ENCODE measurements around the gene TMEM255B. TPM values are rescaled to one million over a fixed set of nuclear protein-coding genes. Genes with fewer than 3 reads are reported as not detected.
"Not testable (repeated sequence)": the region's sequence is repeated elsewhere in the genome, so short reads cannot be mapped to it uniquely, and the experiment has no call there.

The TMEM255B gene
- total and polyA plus RNA-seq, 4 donors = 0.63 to 67.3 (median 20.4) TPM

- Histone ChIP-seq H3K4me3 (ENCODE audit: low read length in 2 of 2) (no peak overlapping the region), H3K27me3 (ENCODE audit: control insufficient read depth in 1 of 2, insufficient read depth in 2 of 2, low read length in 1 of 2) (no peaks in the 10 kb centered on the region), H3K27ac (ENCODE audit: low read depth in 1 of 2, low read length in 2 of 2) (no peak overlapping the region), H3K36me3 (ENCODE audit: control insufficient read depth in 1 of 2, insufficient read depth in 2 of 2, low read length in 1 of 2) (no peaks in the 10 kb centered on the region), H3K9me3 (ENCODE audit: control insufficient read depth, low read length) (no peaks in the 10 kb centered on the region), H3K4me1 (ENCODE audit: control insufficient read depth in 1 of 2, insufficient read depth in 2 of 2, low read length in 2 of 2) (no peaks in the 10 kb centered on the region)
- DNase-seq (peak in 1 of 2 donors; percentile 61), ATAC-seq (ENCODE audit: low FRiP score) (no peak)
- WGBS, 2 donors = 74 to 81% methylated on average over 19 of the region's 19 CpGs
- intact Hi-C loops (cut with DNase I) = no loop called here
These were observed 32.7 kb downstream of the TMEM255B start for GRCh38 chr13:113791761-113792160.

DNA sequence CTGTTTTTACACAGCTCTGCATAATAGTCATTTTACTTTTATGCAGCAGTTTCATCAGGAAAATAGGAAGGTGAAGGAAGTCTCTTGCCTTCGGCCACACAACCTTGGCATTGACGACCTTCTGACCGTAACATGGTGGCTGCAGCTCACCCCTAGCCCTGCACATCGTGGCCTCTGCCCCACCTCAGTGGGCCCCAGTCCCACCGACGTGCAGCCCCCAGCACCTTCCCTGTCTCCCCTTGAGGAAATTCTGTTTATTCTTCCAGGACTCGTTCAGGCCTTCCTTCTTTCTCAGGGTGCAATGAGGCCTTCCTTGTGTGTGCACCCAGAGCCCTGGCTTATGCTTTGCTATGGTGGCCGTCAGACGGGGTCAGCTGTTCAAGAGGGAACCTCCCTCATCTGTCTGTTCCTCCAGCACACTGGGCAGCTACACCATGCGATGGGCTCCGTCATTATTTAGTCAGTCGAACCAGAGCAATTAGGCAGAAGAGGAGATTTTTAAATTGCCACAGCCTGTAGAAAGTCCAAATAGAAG, 33.3 kb downstream of the TMEM255B start:
- ATAC-seq (ENCODE audit: low FRiP score) (no peak), DNase-seq (no peak)

GRCh38 chr13:113792886-113793717, 34.1 kb downstream of the TMEM255B start:
- intact Hi-C loops (cut with DNase I) = no loop called here
- DNase-seq = peak in 1 of 2 donors; percentile 59

More for the DNA sequence above, 33.3 kb downstream of the TMEM255B start:
- no peak overlapping the region for H3K4me3 ChIP-seq (ENCODE audit: low read length in 2 of 2)
- intact Hi-C loops (cut with DNase I) = no loop called here
- no peaks in the 10 kb centered on the region for H3K36me3 ChIP-seq (ENCODE audit: control insufficient read depth in 1 of 2, insufficient read depth in 2 of 2, low read length in 1 of 2)
- H3K9me3 ChIP-seq (ENCODE audit: control insufficient read depth, low read length) = no peaks in the 10 kb centered on the region
- H3K27ac ChIP-seq (ENCODE audit: low read depth in 1 of 2, low read length in 2 of 2) = no peak overlapping the region
- H3K27me3 ChIP-seq (ENCODE audit: control insufficient read depth in 1 of 2, insufficient read depth in 2 of 2, low read length in 1 of 2) = no peaks in the 10 kb centered on the region
- no peaks in the 10 kb centered on the region for H3K4me1 ChIP-seq (ENCODE audit: control insufficient read depth in 1 of 2, insufficient read depth in 2 of 2, low read length in 2 of 2)
- 63 to 75% methylated on average over 12 of the region's 12 CpGs for WGBS, 2 donors

GRCh38 chr13:113793718-113794085, 34.7 kb downstream of the TMEM255B start:
- Histone ChIP-seq H3K4me1 (ENCODE audit: control insufficient read depth in 1 of 2, insufficient read depth in 2 of 2, low read length in 2 of 2) (no peaks in the 10 kb centered on the region), H3K36me3 (ENCODE audit: control insufficient read depth in 1 of 2, insufficient read depth in 2 of 2, low read length in 1 of 2) (no peaks in the 10 kb centered on the region), H3K9me3 (ENCODE audit: control insufficient read depth, low read length) (no peaks in the 10 kb centered on the region), H3K27ac (ENCODE audit: low read depth in 1 of 2, low read length in 2 of 2) (no peak overlapping the region), H3K27me3 (ENCODE audit: control insufficient read depth in 1 of 2, insufficient read depth in 2 of 2, low read length in 1 of 2) (no peaks in the 10 kb centered on the region), H3K4me3 (ENCODE audit: low read length in 2 of 2) (no peak overlapping the region)
- WGBS, 2 donors = 94 to 95% methylated on average over 15 of the region's 15 CpGs
- DNase-seq = peak in 1 of 2 donors; percentile 63
- ATAC-seq (ENCODE audit: low FRiP score) = no peak
- intact Hi-C loops (cut with DNase I) = no loop called here

More at GRCh38 chr13:113792886-113793717, 34.1 kb downstream of the TMEM255B start:
- ATAC-seq (ENCODE audit: low FRiP score) = peak; percentile 54
- Histone ChIP-seq H3K36me3 (ENCODE audit: control insufficient read depth in 1 of 2, insufficient read depth in 2 of 2, low read length in 1 of 2) (no peaks in the 10 kb centered on the region), H3K9me3 (ENCODE audit: control insufficient read depth, low read length) (no peaks in the 10 kb centered on the region), H3K4me3 (ENCODE audit: low read length in 2 of 2) (no peak overlapping the region), H3K27me3 (ENCODE audit: control insufficient read depth in 1 of 2, insufficient read depth in 2 of 2, low read length in 1 of 2) (no peaks in the 10 kb centered on the region), H3K27ac (ENCODE audit: low read depth in 1 of 2, low read length in 2 of 2) (no peak overlapping the region), H3K4me1 (ENCODE audit: control insufficient read depth in 1 of 2, insufficient read depth in 2 of 2, low read length in 2 of 2) (no peaks in the 10 kb centered on the region)
- 80 to 81% methylated on average over 33 of the region's 33 CpGs for WGBS, 2 donors

DNA sequence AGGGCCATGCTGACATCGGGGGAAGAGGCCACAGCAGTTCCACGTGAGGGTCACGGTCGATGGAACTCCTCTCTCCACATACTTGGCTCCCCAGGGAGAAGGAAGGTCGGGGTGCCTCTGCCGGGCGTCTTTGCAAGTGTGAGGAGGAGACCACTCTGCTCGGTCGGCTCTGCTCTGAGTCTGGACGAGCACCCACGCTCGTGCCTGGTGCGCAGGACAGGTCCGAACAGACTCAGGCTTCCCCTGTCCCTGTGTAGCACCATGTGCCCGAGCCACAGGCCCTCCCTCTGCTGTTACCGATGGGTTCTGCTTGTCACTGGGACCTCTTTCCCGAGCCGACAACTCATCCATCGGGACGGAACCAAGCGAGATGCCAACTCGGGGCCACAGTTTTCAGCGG, 35.1 kb downstream of the TMEM255B start:
- Histone ChIP-seq H3K27ac (ENCODE audit: low read depth in 1 of 2, low read length in 2 of 2) (no peak overlapping the region), H3K9me3 (ENCODE audit: control insufficient read depth, low read length) (no peaks in the 10 kb centered on the region), H3K36me3 (ENCODE audit: control insufficient read depth in 1 of 2, insufficient read depth in 2 of 2, low read length in 1 of 2) (no peaks in the 10 kb centered on the region), H3K4me3 (ENCODE audit: low read length in 2 of 2) (no peak overlapping the region), H3K4me1 (ENCODE audit: control insufficient read depth in 1 of 2, insufficient read depth in 2 of 2, low read length in 2 of 2) (no peaks in the 10 kb centered on the region), H3K27me3 (ENCODE audit: control insufficient read depth in 1 of 2, insufficient read depth in 2 of 2, low read length in 1 of 2) (no peaks in the 10 kb centered on the region)
- no peak for ATAC-seq (ENCODE audit: low FRiP score)
- peak in 1 of 2 donors; percentile 71 for DNase-seq
- WGBS, 2 donors = 88 to 90% methylated on average over 23 of the region's 23 CpGs
- intact Hi-C loops (cut with DNase I) = no loop called here

DNA sequence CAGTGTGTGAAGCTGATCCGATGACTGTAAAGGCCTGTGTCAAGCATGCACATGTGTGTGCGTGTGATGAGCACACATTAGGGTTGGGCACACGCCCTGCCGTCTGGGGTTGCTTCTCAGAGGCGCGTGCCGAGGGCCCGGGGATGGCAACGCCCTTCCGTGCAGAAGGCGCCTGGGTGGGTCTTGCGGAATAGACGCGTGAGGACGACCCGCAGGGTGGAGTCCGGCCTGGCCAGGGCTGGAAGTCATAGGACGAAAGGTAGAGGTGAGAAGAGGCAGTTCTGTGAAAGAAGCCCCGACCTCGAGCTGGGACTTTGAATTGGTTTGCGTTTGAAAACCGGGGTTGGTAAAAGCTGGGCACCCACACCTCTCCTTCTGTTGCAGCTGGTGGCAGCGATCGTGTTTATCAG, 35.7 kb downstream of the TMEM255B start:
- intact Hi-C loops (cut with DNase I) = no loop called here
- peak in 1 of 2 donors; percentile 62 for DNase-seq
- H3K4me1 ChIP-seq (ENCODE audit: control insufficient read depth in 1 of 2, insufficient read depth in 2 of 2, low read length in 2 of 2) = no peaks in the 10 kb centered on the region
- no peak overlapping the region for H3K27ac ChIP-seq (ENCODE audit: low read depth in 1 of 2, low read length in 2 of 2)
- H3K4me3 ChIP-seq (ENCODE audit: low read length in 2 of 2) = no peak overlapping the region
- no peaks in the 10 kb centered on the region for H3K9me3 ChIP-seq (ENCODE audit: control insufficient read depth, low read length)
- 87 to 88% methylated on average over 24 of the region's 24 CpGs for WGBS, 2 donors
- H3K36me3 ChIP-seq (ENCODE audit: control insufficient read depth in 1 of 2, insufficient read depth in 2 of 2, low read length in 1 of 2) = no peaks in the 10 kb centered on the region
- H3K27me3 ChIP-seq (ENCODE audit: control insufficient read depth in 1 of 2, insufficient read depth in 2 of 2, low read length in 1 of 2) = no peaks in the 10 kb centered on the region
- ATAC-seq (ENCODE audit: low FRiP score) = no peak

GRCh38 chr13:113795362-113795761, 36.3 kb downstream of the TMEM255B start:
- H3K4me1 ChIP-seq (ENCODE audit: control insufficient read depth in 1 of 2, insufficient read depth in 2 of 2, low read length in 2 of 2); H3K27me3 ChIP-seq (ENCODE audit: control insufficient read depth in 1 of 2, insufficient read depth in 2 of 2, low read length in 1 of 2); H3K9me3 ChIP-seq (ENCODE audit: control insufficient read depth, low read length); intact Hi-C loops (cut with DNase I); ATAC-seq (ENCODE audit: low FRiP score); H3K27ac ChIP-seq (ENCODE audit: low read depth in 1 of 2, low read length in 2 of 2); H3K4me3 ChIP-seq (ENCODE audit: low read length in 2 of 2); DNase-seq; H3K36me3 ChIP-seq (ENCODE audit: control insufficient read depth in 1 of 2, insufficient read depth in 2 of 2, low read length in 1 of 2): not testable (repeated sequence)
- WGBS, 2 donors = 14 to 27% methylated on average over 1 of the region's 1 CpG

GRCh38 chr13:113796211-113796963, 37.4 kb downstream of the TMEM255B start:
- no peaks in the 10 kb centered on the region for H3K9me3 ChIP-seq (ENCODE audit: control insufficient read depth, low read length)
- DNase-seq (peak in 1 of 2 donors; percentile 31), ATAC-seq (ENCODE audit: low FRiP score) (no peak)
- H3K4me1 ChIP-seq (ENCODE audit: control insufficient read depth in 1 of 2, insufficient read depth in 2 of 2, low read length in 2 of 2) = no peaks in the 10 kb centered on the region
- WGBS, 2 donors = 66 to 76% methylated on average over 20 of the region's 20 CpGs
- H3K36me3 ChIP-seq (ENCODE audit: control insufficient read depth in 1 of 2, insufficient read depth in 2 of 2, low read length in 1 of 2) = no peaks in the 10 kb centered on the region
- intact Hi-C loops (cut with DNase I) = no loop called here
- H3K27ac ChIP-seq (ENCODE audit: low read depth in 1 of 2, low read length in 2 of 2) = no peak overlapping the region
- H3K27me3 ChIP-seq (ENCODE audit: control insufficient read depth in 1 of 2, insufficient read depth in 2 of 2, low read length in 1 of 2) = no peaks in the 10 kb centered on the region
- no peak overlapping the region for H3K4me3 ChIP-seq (ENCODE audit: low read length in 2 of 2)
